Naive thymus-derived CD8-positive, alpha-beta T cell (primary cell): ENCODE data around the gene GDPD5. TPM values are rescaled to one million over a fixed set of nuclear protein-coding genes. Genes with fewer than 3 reads are reported as not detected.
"Not testable (repeated sequence)": the region's sequence is repeated elsewhere in the genome, so short reads cannot be mapped to it uniquely, and the experiment has no call there.

Experiments used
- ATAC-seq, 2 donors: fragments of 150-1000 bp; cut with Tn5 transposase in 1 of 2; sonication (Bioruptor Pico), chemical (Tn5 transposase) in 1 of 2; 1 replicate in 1 of 2; 2 replicates in 1 of 2; pipeline ENCODE4 v1.10.0; 2021; ENCODE audit warnings: mild to moderate bottlenecking in 2 of 2, moderate library complexity in 2 of 2
- POLR2A ChIA-PET: fragments of 350-600 bp; sonication (Branson Sonifier 250); formaldehyde crosslinking; loops from one replicate; lab custom pipeline; 2021; ENCODE audit warnings: antibody characterized with exemption; lab: Charles Lee
- DNase-seq, 10 donors: peaks; one replicate each; pipeline versions ENCODE4 v3.0.0 to v3.0.0-alpha.2; 2020 to 2022
- H3K27ac Mint-ChIP-seq, 10 donors: one replicate each; pipeline ENCODE4 v1.8.0; 2020 to 2022; ENCODE audit warnings: mild to moderate bottlenecking in 10 of 10, mixed read lengths in 10 of 10, moderate library complexity in 4 of 10, inconsistent platforms in 1 of 10
- H3K27me3 Mint-ChIP-seq, 5 donors: one replicate each; pipeline ENCODE4 v1.8.0; 2021 to 2022; ENCODE audit warnings: mixed read lengths in 5 of 5
- H3K36me3 Mint-ChIP-seq, 3 donors: one replicate each; pipeline ENCODE4 v1.8.0; 2020 to 2022; ENCODE audit warnings: mixed read lengths in 3 of 3, mild to moderate bottlenecking in 2 of 3, inconsistent platforms in 1 of 3
- H3K4me1 Mint-ChIP-seq, 4 donors: one replicate each; pipeline ENCODE4 v1.8.0; 2021 to 2022; ENCODE audit warnings: mixed read lengths in 4 of 4
- H3K4me3 Mint-ChIP-seq, 10 donors: one replicate each; pipeline ENCODE4 v1.8.0; 2020 to 2022; ENCODE audit warnings: mild to moderate bottlenecking in 10 of 10, mixed read lengths in 10 of 10, moderate library complexity in 6 of 10, inconsistent platforms in 1 of 10
- H3K9me3 Mint-ChIP-seq, 9 donors: one replicate each; pipeline ENCODE4 v1.8.0; 2020 to 2022; ENCODE audit warnings: mixed read lengths in 9 of 9, mild to moderate bottlenecking in 3 of 9, inconsistent platforms in 1 of 9, moderate library complexity in 1 of 9
- polyA plus RNA-seq, 3 donors: library from polyadenylated mRNA; unstranded; fragments of 300-500 nt; fragmentation: Illumina TruSeq; gene quantifications; one replicate each; pipeline ENCODE4 v1.2.3, GENCODE V29; 2021
- total RNA-seq, 8 experiments: library from RNA in 2 of 8; stranded (reverse) in 2 of 8; gene quantifications; one replicate each; pipeline ENCODE4 v1.2.3 and lab custom pipeline; 2021 to 2026

The GDPD5 gene
- total and polyA plus RNA-seq, 5 experiments from 2014 or later: 4.2 to 13.4 (median 5.1) TPM

- H3K4me3 Mint-ChIP-seq: no peak overlapping the region
- H3K27me3 Mint-ChIP-seq: no peaks in the 10 kb centered on the region
- POLR2A ChIA-PET: no interaction called here
- H3K27ac Mint-ChIP-seq: peak overlapping the region in 2 of 10 donors; percentile 73 to 91
- H3K36me3 Mint-ChIP-seq: peaks cover 0 to 20% (median 5%) of the 10 kb centered on the region in 3 donors
- H3K9me3 Mint-ChIP-seq: no peaks in the 10 kb centered on the region
- ATAC-seq (no peak), DNase-seq (no peak)
- peaks cover 0 to 1% (median 0%) of the 10 kb centered on the region in 4 donors for H3K4me1 Mint-ChIP-seq
Observed at GRCh38 chr11:75421035-75421602, 104.6 kb downstream of the GDPD5 start.

GRCh38 chr11:75420224-75421034 lies 105.3 kb downstream of the GDPD5 start:
- peaks cover 0 to 1% (median 0%) of the 10 kb centered on the region in 4 donors for H3K4me1 Mint-ChIP-seq
- H3K36me3 Mint-ChIP-seq: peaks cover 0 to 24% (median 6%) of the 10 kb centered on the region in 3 donors
- no peaks in the 10 kb centered on the region for H3K27me3 Mint-ChIP-seq
- no peaks in the 10 kb centered on the region for H3K9me3 Mint-ChIP-seq
- DNase-seq (no peak), ATAC-seq (no peak)
- H3K4me3 Mint-ChIP-seq: no peak overlapping the region
- peak overlapping the region in 4 of 10 donors; percentile 11 to 91 (median 28) for H3K27ac Mint-ChIP-seq
- POLR2A ChIA-PET: interaction anchor here (1.8 kb wide), 1 partner anchor 10 kb away, joined by 4 read pairs; no protein-coding TSS in a partner anchor

- ATAC-seq: no peak
- DNase-seq: no peak
- peaks cover 0 to 5% (median 2%) of the 10 kb centered on the region in 4 donors for H3K4me1 Mint-ChIP-seq
- H3K27me3 Mint-ChIP-seq: no peaks in the 10 kb centered on the region
- no peaks in the 10 kb centered on the region for H3K9me3 Mint-ChIP-seq
- H3K27ac Mint-ChIP-seq: no peak overlapping the region
- peaks cover 0 to 45% (median 8%) of the 10 kb centered on the region in 3 donors for H3K36me3 Mint-ChIP-seq
- POLR2A ChIA-PET: interaction anchor here (1.2 kb wide), 1 partner anchor 14 kb away, joined by 3 read pairs; no protein-coding TSS in a partner anchor
- H3K4me3 Mint-ChIP-seq: no peak overlapping the region
Observed at GRCh38 chr11:75413864-75414263, 111.9 kb downstream of the GDPD5 start.

- H3K9me3 Mint-ChIP-seq, ATAC-seq, DNase-seq, H3K4me1 Mint-ChIP-seq, H3K27me3 Mint-ChIP-seq, H3K4me3 Mint-ChIP-seq, POLR2A ChIA-PET, H3K27ac Mint-ChIP-seq: not testable (repeated sequence)
- H3K36me3 Mint-ChIP-seq: peaks cover 0 to 49% (median 8%) of the 10 kb centered on the region in 3 donors
Observed at GRCh38 chr11:75413146-75413545, 112.6 kb downstream of the GDPD5 start.

- DNase-seq, H3K27ac Mint-ChIP-seq, H3K9me3 Mint-ChIP-seq, POLR2A ChIA-PET, H3K27me3 Mint-ChIP-seq, H3K4me3 Mint-ChIP-seq, ATAC-seq: not testable (repeated sequence)
- Mint-ChIP-seq H3K4me1 (peaks cover 6 to 17% (median 12%) of the 10 kb centered on the region in 4 donors), H3K36me3 (peaks cover 3 to 62% (median 6%) of the 10 kb centered on the region in 3 donors)
Observed at GRCh38 chr11:75409971-75410370, 115.8 kb downstream of the GDPD5 start.

- ATAC-seq (no peak), DNase-seq (no peak)
- Mint-ChIP-seq H3K9me3 (no peaks in the 10 kb centered on the region), H3K27ac (no peak overlapping the region), H3K4me3 (no peak overlapping the region), H3K4me1 (peaks cover 10 to 27% (median 18%) of the 10 kb centered on the region in 4 donors), H3K27me3 (no peaks in the 10 kb centered on the region), H3K36me3 (peaks cover 3 to 67% (median 13%) of the 10 kb centered on the region in 3 donors)
- POLR2A ChIA-PET: no interaction called here
Observed at GRCh38 chr11:75408957-75409219, 116.9 kb downstream of the GDPD5 start.

GRCh38 chr11:75406338-75406777 lies 119.4 kb downstream of the GDPD5 start:
- DNase-seq (no peak), ATAC-seq (no peak)
- no peaks in the 10 kb centered on the region for H3K27me3 Mint-ChIP-seq
- POLR2A ChIA-PET: interaction anchor here (0.6 kb wide), 2 partner anchors 21 to 101 kb away, joined by 3 read pairs; no protein-coding TSS in a partner anchor
- peaks cover 7 to 74% (median 20%) of the 10 kb centered on the region in 3 donors for H3K36me3 Mint-ChIP-seq
- peak overlapping the region in 5 of 10 donors; percentile 15 to 78 (median 34) for H3K27ac Mint-ChIP-seq
- H3K4me3 Mint-ChIP-seq: no peak overlapping the region
- H3K4me1 Mint-ChIP-seq: peaks cover 27 to 52% (median 43%) of the 10 kb centered on the region in 4 donors
- no peaks in the 10 kb centered on the region for H3K9me3 Mint-ChIP-seq

GRCh38 chr11:75403983-75404658 lies 121.6 kb downstream of the GDPD5 start:
- POLR2A ChIA-PET: no interaction called here
- no peak for DNase-seq
- H3K36me3 Mint-ChIP-seq: peaks cover 7 to 91% (median 23%) of the 10 kb centered on the region in 3 donors
- peak overlapping the region in 3 of 10 donors; percentile 1 to 86 (median 50) for H3K27ac Mint-ChIP-seq
- H3K4me1 Mint-ChIP-seq: peaks cover 40 to 67% (median 59%) of the 10 kb centered on the region in 4 donors
- no peak for ATAC-seq
- H3K9me3 Mint-ChIP-seq: no peaks in the 10 kb centered on the region
- no peak overlapping the region for H3K4me3 Mint-ChIP-seq
- no peaks in the 10 kb centered on the region for H3K27me3 Mint-ChIP-seq

GRCh38 chr11:75403037-75403436 lies 122.7 kb downstream of the GDPD5 start:
- H3K9me3 Mint-ChIP-seq: no peaks in the 10 kb centered on the region
- ATAC-seq (no peak), DNase-seq (no peak)
- peaks cover 7 to 83% (median 23%) of the 10 kb centered on the region in 3 donors for H3K36me3 Mint-ChIP-seq
- POLR2A ChIA-PET: no interaction called here
- H3K27me3 Mint-ChIP-seq: no peaks in the 10 kb centered on the region
- H3K4me3 Mint-ChIP-seq: peak overlapping the region in 3 of 10 donors; percentile 25 to 99 (median 53)
- H3K27ac Mint-ChIP-seq: peak overlapping the region in 8 of 10 donors; percentile 6 to 77 (median 54)
- peaks cover 42 to 67% (median 60%) of the 10 kb centered on the region in 4 donors for H3K4me1 Mint-ChIP-seq

GRCh38 chr11:75402002-75402773 lies 123.6 kb downstream of the GDPD5 start:
- H3K36me3 Mint-ChIP-seq: peaks cover 4 to 76% (median 20%) of the 10 kb centered on the region in 3 donors
- H3K9me3 Mint-ChIP-seq: no peaks in the 10 kb centered on the region
- POLR2A ChIA-PET: no interaction called here

GRCh38 chr11:75400146-75400865 lies 125.4 kb downstream of the GDPD5 start:
- Mint-ChIP-seq H3K36me3 (peaks cover 4 to 57% (median 20%) of the 10 kb centered on the region in 3 donors), H3K9me3 (no peaks in the 10 kb centered on the region), H3K27ac (peak overlapping the region; percentile 94 to 99 (median 96)), H3K4me3 (peak overlapping the region; percentile 91 to 99 (median 96)), H3K4me1 (peaks cover 38 to 57% (median 50%) of the 10 kb centered on the region in 4 donors), H3K27me3 (no peaks in the 10 kb centered on the region)
- peak; percentile 18 to 26 for ATAC-seq
- POLR2A ChIA-PET: interaction anchor here (0.9 to 2.6 kb wide), 13 partner anchors 9 to 183 kb away, joined by 3 to 20 read pairs (median 4); partner anchors contain the start of genes ARRB1, GDPD5 and SERPINH1
- DNase-seq: peak in 3 of 10 donors; percentile 35 to 44 (median 36)

More at GRCh38 chr11:75402002-75402773, 123.6 kb downstream of the GDPD5 start:
- ATAC-seq (no peak), DNase-seq (no peak)
- Mint-ChIP-seq H3K4me3 (peak overlapping the region; percentile 38 to 99 (median 94)), H3K27ac (peak overlapping the region in 9 of 10 donors; percentile 46 to 83 (median 75)), H3K27me3 (no peaks in the 10 kb centered on the region), H3K4me1 (peaks cover 38 to 62% (median 55%) of the 10 kb centered on the region in 4 donors)
